ENCODE results near the gene DHRS11.
"Not testable (repeated sequence)": the region's sequence is repeated elsewhere in the genome, so short reads cannot be mapped to it uniquely, and the experiment has no call there.

Gene DHRS11

GRCh38 chr17:36594626-36595401 lies 3.1 kb downstream of the DHRS11 start:
- no peak for DNase-seq

- DNase-seq, result no peak
Measured at GRCh38 chr17:36597226-36597625, 5.5 kb downstream of the DHRS11 start.

GRCh38 chr17:36597866-36598777 lies 6.4 kb downstream of the DHRS11 start:
- DNase-seq, result no peak

GRCh38 chr17:36598951-36599401 lies 7.3 kb downstream of the DHRS11 start:
- no peak for DNase-seq

- DNase-seq, result no peak
Measured at GRCh38 chr17:36599546-36600250, 8.0 kb downstream of the DHRS11 start.

- no peak for DNase-seq
Measured at GRCh38 chr17:36600465-36600864, 8.8 kb downstream of the DHRS11 start.

- no peak for DNase-seq
Measured at GRCh38 chr17:36600936-36601302, 9.2 kb downstream of the DHRS11 start.

- DNase-seq, result peak; percentile 91
Measured at GRCh38 chr17:36601303-36602029, 9.8 kb downstream of the DHRS11 start, which contains the start of gene MRM1. MRM1 (plus strand) TSS chr17:36601583; CDS start chr17:36601811, 228 bp downstream.

GRCh38 chr17:36602030-36602748 lies 10.5 kb downstream of the DHRS11 start:
- DNase-seq, result no peak

- DNase-seq, result no peak
Measured at GRCh38 chr17:36602924-36603384, 11.3 kb downstream of the DHRS11 start.

GRCh38 chr17:36605028-36605427 lies 13.3 kb downstream of the DHRS11 start:
- not testable (repeated sequence) for DNase-seq

- no peak for DNase-seq
Measured at GRCh38 chr17:36608280-36608679, 16.6 kb downstream of the DHRS11 start.

- DNase-seq, result no peak
Measured at GRCh38 chr17:36608794-36609497, 17.3 kb downstream of the DHRS11 start.

GRCh38 chr17:36609498-36609862 lies 17.8 kb downstream of the DHRS11 start:
- no peak for DNase-seq

GRCh38 chr17:36610474-36610873 lies 18.8 kb downstream of the DHRS11 start:
- DNase-seq, result no peak

- DNase-seq, result peak; percentile 24
Measured at GRCh38 chr17:36611345-36612072, 19.8 kb downstream of the DHRS11 start.

GRCh38 chr17:36612323-36612722 lies 20.6 kb downstream of the DHRS11 start:
- DNase-seq, result no peak

- no peak for DNase-seq
Measured at GRCh38 chr17:36613155-36613554, 21.5 kb downstream of the DHRS11 start.

GRCh38 chr17:36614081-36614480 lies 22.4 kb downstream of the DHRS11 start:
- no peak for DNase-seq

- no peak for DNase-seq
Measured at GRCh38 chr17:36614933-36615332, 23.3 kb downstream of the DHRS11 start.

Measured in amniotic stem cell (primary cell).